ENCODE measurements around the gene ZG16B.

GRCh38 chr16:2818272-2818876 is 11.7 kb upstream of the ZG16B start:
- no peak for TF ChIP-seq CHD2 (IDR thresholded peaks at IDR 0.05; ENCODE audit: low read length)
- no peak for TF ChIP-seq MAX (IDR thresholded peaks at IDR 0.05)
- no peak for TF ChIP-seq TCF12 (IDR thresholded peaks at IDR 0.05; ENCODE audit: low read depth, low read length)
- TF ChIP-seq, protein P1, sequence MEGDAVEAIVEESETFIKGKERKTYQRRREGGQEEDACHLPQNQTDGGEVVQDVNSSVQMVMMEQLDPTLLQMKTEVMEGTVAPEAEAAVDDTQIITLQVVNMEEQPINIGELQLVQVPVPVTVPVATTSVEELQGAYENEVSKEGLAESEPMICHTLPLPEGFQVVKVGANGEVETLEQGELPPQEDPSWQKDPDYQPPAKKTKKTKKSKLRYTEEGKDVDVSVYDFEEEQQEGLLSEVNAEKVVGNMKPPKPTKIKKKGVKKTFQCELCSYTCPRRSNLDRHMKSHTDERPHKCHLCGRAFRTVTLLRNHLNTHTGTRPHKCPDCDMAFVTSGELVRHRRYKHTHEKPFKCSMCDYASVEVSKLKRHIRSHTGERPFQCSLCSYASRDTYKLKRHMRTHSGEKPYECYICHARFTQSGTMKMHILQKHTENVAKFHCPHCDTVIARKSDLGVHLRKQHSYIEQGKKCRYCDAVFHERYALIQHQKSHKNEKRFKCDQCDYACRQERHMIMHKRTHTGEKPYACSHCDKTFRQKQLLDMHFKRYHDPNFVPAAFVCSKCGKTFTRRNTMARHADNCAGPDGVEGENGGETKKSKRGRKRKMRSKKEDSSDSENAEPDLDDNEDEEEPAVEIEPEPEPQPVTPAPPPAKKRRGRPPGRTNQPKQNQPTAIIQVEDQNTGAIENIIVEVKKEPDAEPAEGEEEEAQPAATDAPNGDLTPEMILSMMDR (IDR thresholded peaks at IDR 0.05; ENCODE audit: control extremely low read depth in 1 of 3, insufficient read depth in 1 of 3, low read depth in 1 of 3, low read length in 3 of 3) = no peak
- TF ChIP-seq POLR2A (IDR thresholded peaks at IDR 0.05; ENCODE audit: control extremely low read depth in 1 of 2, low read depth in 2 of 2, low read length in 2 of 2) = no peak
- no peak for TF ChIP-seq YY1 (IDR thresholded peaks at IDR 0.05; ENCODE audit: low read depth, low read length)
- no peak for TF ChIP-seq EZH2 (IDR thresholded peaks at IDR 0.05; ENCODE audit: low read depth, low read length, severe bottlenecking)
- TF ChIP-seq GTF2F1 (IDR thresholded peaks at IDR 0.05; ENCODE audit: borderline replicate concordance, low read depth, low read length) = no peak
- no peak for TF ChIP-seq RAD21 (IDR thresholded peaks at IDR 0.05 in 1 of 2, conservative IDR thresholded peaks at IDR 0.05 in 1 of 2; ENCODE audit: low read depth in 2 of 2, low read length in 2 of 2)
- TF ChIP-seq GABPA (IDR thresholded peaks at IDR 0.05; ENCODE audit: borderline replicate concordance, insufficient read depth, low read length) = no peak
- no peak for TF ChIP-seq POLR2AphosphoS5 (IDR thresholded peaks at IDR 0.05; ENCODE audit: low read depth, low read length)
- no peak for TF ChIP-seq RFX5 (IDR thresholded peaks at IDR 0.05; ENCODE audit: borderline replicate concordance, low read depth, low read length)
- no peak for TF ChIP-seq KDM1A (IDR thresholded peaks at IDR 0.05; ENCODE audit: borderline replicate concordance, low read length)

All from H1 (cell line).